PFSK-1 (cell line): Measurements from ENCODE around the gene LRRC42.

Source experiments
- FOXP2 ChIP-seq: optimal IDR thresholded peaks from 2 replicates; pipeline ENCODE3; 2011; ENCODE audit warnings: borderline replicate concordance, control low read depth, inconsistent platforms; ENCODE audit not compliant: insufficient read depth; ENCODE audit errors: extremely low read length, extremely low read depth
- POLR2AphosphoS5 ChIP-seq: IDR thresholded peaks from 2 replicates; pipeline ENCODE4 v1.6.1; 2012; ENCODE audit warnings: low read depth, mild to moderate bottlenecking, control low read depth, low read length, moderate library complexity
- REST ChIP-seq, 2 experiments: IDR thresholded peaks; 2 replicates each; pipeline versions ENCODE4 v1.6.1 to v1.8.0; 2011 to 2012; ENCODE audit warnings: low read depth in 2 of 2, low read length in 2 of 2, control low read depth in 1 of 2, inconsistent platforms in 1 of 2, mild to moderate bottlenecking in 1 of 2, moderate library complexity in 1 of 2; ENCODE audit not compliant: insufficient read depth in 1 of 2
- SIN3A ChIP-seq: IDR thresholded peaks from 2 replicates; pipeline ENCODE4 v1.6.1; 2012; ENCODE audit warnings: mild to moderate bottlenecking, low read length, moderate library complexity, borderline replicate concordance; ENCODE audit not compliant: insufficient read depth
- TAF1 ChIP-seq: IDR thresholded peaks from 2 replicates; pipeline ENCODE4 v1.6.1; 2012; ENCODE audit warnings: low read length, control low read depth, borderline replicate concordance; ENCODE audit not compliant: insufficient read depth

Gene LRRC42

GRCh38 chr1:53931523-53931922 lies 14.6 kb upstream of the LRRC42 start:
- TF ChIP-seq POLR2AphosphoS5 (no peak), TAF1 (no peak), SIN3A (no peak), REST (IDR thresholded peaks at IDR 0.05; ENCODE audit: insufficient read depth in 1 of 2, low read depth in 2 of 2, low read length in 2 of 2) (no peak), FOXP2 (no peak)

DNA sequence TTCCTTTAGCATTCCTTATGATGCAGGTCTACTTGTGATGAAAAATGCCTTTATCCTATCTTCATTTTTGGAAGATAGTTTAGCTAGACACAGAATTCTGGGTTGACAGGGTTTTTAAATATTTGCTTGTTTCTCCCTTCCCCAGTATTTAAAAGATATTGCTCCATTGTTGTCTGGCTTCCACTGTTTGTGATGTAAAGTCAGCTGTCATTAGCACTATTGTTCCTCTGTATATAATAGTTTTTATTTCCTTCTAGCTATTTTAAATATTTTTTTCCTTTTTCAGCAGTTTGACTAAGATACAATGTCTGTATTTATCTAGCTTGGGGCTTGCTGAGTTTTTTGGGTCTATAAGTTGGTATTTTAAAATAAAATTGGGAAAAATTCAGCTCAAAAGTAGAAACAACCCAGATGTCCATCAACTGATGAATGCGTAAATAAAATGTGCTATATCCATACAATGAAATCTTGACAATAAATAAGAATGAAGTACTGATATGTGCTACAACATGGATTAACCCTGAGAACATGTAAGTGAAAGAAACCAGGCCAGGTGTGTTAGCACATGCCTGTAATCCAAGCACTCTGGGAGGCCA lies 11.9 kb upstream of the LRRC42 start:
- TF ChIP-seq REST (IDR thresholded peaks at IDR 0.05; ENCODE audit: insufficient read depth in 1 of 2, low read depth in 2 of 2, low read length in 2 of 2): no peak
- no peak for TF ChIP-seq SIN3A
- TF ChIP-seq FOXP2: no peak
- no peak for TF ChIP-seq POLR2AphosphoS5
- no peak for TF ChIP-seq TAF1

DNA sequence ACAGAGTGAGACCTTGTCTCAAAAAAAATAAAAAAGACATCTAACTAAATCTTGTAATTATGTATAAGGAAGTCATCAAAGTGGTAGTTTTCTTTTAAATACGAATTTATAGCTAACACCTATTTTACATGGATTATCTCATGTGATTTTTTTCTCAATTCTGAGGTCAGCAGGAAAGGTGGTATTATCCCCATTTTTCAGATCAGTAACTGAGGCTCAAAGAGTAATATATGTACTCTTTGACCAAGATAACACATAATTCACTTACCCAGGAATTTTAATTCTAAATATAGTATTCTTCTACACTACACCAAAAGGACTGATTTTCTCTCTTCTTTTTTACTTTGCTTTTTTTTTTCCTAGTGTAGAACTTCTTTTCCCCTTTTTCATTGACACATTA lies 9.7 kb upstream of the LRRC42 start:
- TF ChIP-seq FOXP2: no peak
- TF ChIP-seq POLR2AphosphoS5: no peak

- TF ChIP-seq TAF1 (no peak), POLR2AphosphoS5 (no peak), FOXP2 (no peak), SIN3A (no peak), REST (IDR thresholded peaks at IDR 0.05; ENCODE audit: insufficient read depth in 1 of 2, low read depth in 2 of 2, low read length in 2 of 2) (no peak)
Observed at GRCh38 chr1:53938136-53938830, 7.9 kb upstream of the LRRC42 start.

GRCh38 chr1:53942127-53942957 lies 3.8 kb upstream of the LRRC42 start:
- no peak for TF ChIP-seq POLR2AphosphoS5
- TF ChIP-seq FOXP2: no peak
- no peak for TF ChIP-seq SIN3A
- TF ChIP-seq TAF1: no peak
- TF ChIP-seq REST (IDR thresholded peaks at IDR 0.05; ENCODE audit: insufficient read depth in 1 of 2, low read depth in 2 of 2, low read length in 2 of 2): no peak
